ENCODE measurements around the gene PHLDA3.

PHLDA3 gene

GRCh38 chr1:201426479-201427310, 42.3 kb downstream of the PHLDA3 start:
- DNase-seq: peak; percentile 11

- DNase-seq: no peak
Observed at GRCh38 chr1:201424146-201424545, 44.8 kb downstream of the PHLDA3 start.

GRCh38 chr1:201423655-201424054, 45.3 kb downstream of the PHLDA3 start:
- DNase-seq: no peak

- DNase-seq: no peak
Observed at GRCh38 chr1:201422436-201423030, 46.5 kb downstream of the PHLDA3 start.

GRCh38 chr1:201422026-201422425, 47.0 kb downstream of the PHLDA3 start:
- DNase-seq: no peak

- DNase-seq: no peak
Observed at GRCh38 chr1:201421041-201421440, 47.9 kb downstream of the PHLDA3 start.

GRCh38 chr1:201420608-201421002, 48.4 kb downstream of the PHLDA3 start:
- DNase-seq: no peak

GRCh38 chr1:201419746-201420607, 49.0 kb downstream of the PHLDA3 start:
- DNase-seq: no peak

GRCh38 chr1:201419256-201419655, 49.7 kb downstream of the PHLDA3 start:
- DNase-seq: no peak

- no peak for DNase-seq
Observed at GRCh38 chr1:201418461-201418860, 50.5 kb downstream of the PHLDA3 start.
